HCT116 (cell line): ENCODE measurements around the gene PELI3. TPM values are rescaled to one million over a fixed set of nuclear protein-coding genes. Genes with fewer than 3 reads are reported as not detected.

Source experiments
- ATAC-seq: fragments of 200-7000 bp; cut with Tn5 transposase; 2 replicates; pipeline ENCODE4 v1.9.1; 2020; ENCODE audit warnings: mild to moderate bottlenecking, moderate library complexity
- BruUV-seq: library from RNA; stranded (reverse); fragments of 400-500 nt; replicated peaks from 2 replicates; lab custom pipeline; 2021; lab: Mats Ljungman, UMichigan
- CTCF ChIA-PET: fragments of 300-600 bp; sonication (Branson Sonifier 250); formaldehyde crosslinking; loops from one replicate; lab custom pipeline; 2021; ENCODE audit warnings: antibody characterized with exemption; lab: Charles Lee
- POLR2A ChIA-PET: fragments of 300-600, 350-600 bp; sonication (Branson Sonifier 250); formaldehyde crosslinking; loops from one replicate; lab custom pipeline; 2021; ENCODE audit warnings: antibody characterized with exemption; lab: Charles Lee
- RAD21 ChIA-PET, 2 experiments: fragments of 300-600 bp; sonication (Branson Sonifier 250); formaldehyde crosslinking; loops; one replicate each; lab custom pipeline; 2023; ENCODE audit warnings: low total read pairs in 2 of 2; ENCODE audit not compliant: uncharacterized antibody in 2 of 2, unreplicated experiment in 2 of 2, low non-redundant PET in 1 of 2; lab: Charles Lee
- DNase-seq: peaks from one replicate; pipeline ENCODE4 v3.0.0-alpha.2; 2010; ENCODE audit warnings: low read depth, low spot score
- H2AFZ ChIP-seq: fragments of 200-600 bp; shearing (Covaris generic), sonication (generic); 2 replicates; pipeline ENCODE4 v1.6.1; 2017; ENCODE audit warnings: low read depth, mixed run types, mixed read lengths, antibody characterized with exemption, low read length; ENCODE audit not compliant: poor library complexity, severe bottlenecking
- H3K27ac ChIP-seq: 2 replicates; pipeline ENCODE4 v1.5.1; 2012; ENCODE audit warnings: low read depth, low read length
- H3K27me3 ChIP-seq: fragments of 200-600 bp; sonication (generic); 2 replicates; pipeline ENCODE4 v1.6.1; 2016; ENCODE audit warnings: mixed run types, low read length, mixed read lengths; ENCODE audit not compliant: insufficient read depth
- H3K36me3 ChIP-seq, 2 experiments: fragments of 200-500 bp in 1 of 2; fragments of 200-600 bp in 1 of 2; sonication (Bioruptor generic) in 1 of 2; sonication (generic) in 1 of 2; 2 replicates each; pipeline versions ENCODE4 v1.5.1 to v1.6.1; 2014 to 2016; ENCODE audit warnings: low read length in 2 of 2, inconsistent platforms in 1 of 2, mixed read lengths in 1 of 2, mixed run types in 1 of 2; ENCODE audit not compliant: insufficient read depth in 2 of 2, control insufficient read depth in 1 of 2
- H3K4me1 ChIP-seq, 2 experiments: fragments of 200-600 bp in 1 of 2; sonication (generic) in 1 of 2; 2 replicates each; pipeline versions ENCODE4 v1.5.1 to v1.6.1; 2012 to 2017; ENCODE audit warnings: low read length in 2 of 2, inconsistent platforms in 1 of 2, mild to moderate bottlenecking in 1 of 2, mixed read lengths in 1 of 2, mixed run types in 1 of 2, moderate library complexity in 1 of 2; ENCODE audit not compliant: insufficient read depth in 2 of 2, control insufficient read depth in 1 of 2
- H3K4me2 ChIP-seq: fragments of 200-600 bp; sonication (generic); 2 replicates; pipeline ENCODE4 v1.6.1; 2017; ENCODE audit warnings: mixed run types, low read length, mixed read lengths
- H3K4me3 ChIP-seq, 2 experiments: fragments of 200-600 bp in 1 of 2; sonication (generic) in 1 of 2; replicated peaks in 1 of 2; 2 replicates each; pipeline ENCODE4 v1.5.1; 2011 to 2016; ENCODE audit warnings: low read length in 2 of 2, control low read depth in 1 of 2, low read depth in 1 of 2, mild to moderate bottlenecking in 1 of 2, mixed read lengths in 1 of 2, mixed run types in 1 of 2
- H3K79me2 ChIP-seq: fragments of 200-600 bp; sonication (generic); 2 replicates; pipeline ENCODE4 v1.6.1; 2017; ENCODE audit warnings: mild to moderate bottlenecking, mixed run types, low read length, moderate library complexity, mixed read lengths; ENCODE audit not compliant: insufficient read depth
- H3K9ac ChIP-seq: fragments of 200-600 bp; sonication (generic); 2 replicates; pipeline ENCODE4 v1.6.1; 2016; ENCODE audit warnings: low read length, mixed read lengths
- H3K9me2 ChIP-seq: fragments of 200-600 bp; sonication (generic), shearing (Covaris generic); 2 replicates; pipeline ENCODE4 v1.6.1; 2017; ENCODE audit warnings: mixed run types, mild to moderate bottlenecking, moderate library complexity; ENCODE audit not compliant: insufficient read depth
- H3K9me3 ChIP-seq, 2 experiments: fragments of 200-500 bp in 1 of 2; fragments of 200-600 bp in 1 of 2; sonication (Bioruptor generic) in 1 of 2; sonication (generic) in 1 of 2; 2 replicates each; pipeline ENCODE4 v1.6.1; 2014 to 2017; ENCODE audit warnings: low read length in 2 of 2, mixed read lengths in 2 of 2, inconsistent platforms in 1 of 2, low read depth in 1 of 2, mild to moderate bottlenecking in 1 of 2, mixed run types in 1 of 2, moderate library complexity in 1 of 2; ENCODE audit not compliant: control insufficient read depth in 1 of 2, insufficient read depth in 1 of 2
- H4K20me1 ChIP-seq: fragments of 200-600 bp; sonication (generic), shearing (Covaris generic); 2 replicates; pipeline ENCODE4 v1.6.1; 2017; ENCODE audit warnings: mixed run types, mild to moderate bottlenecking, moderate library complexity; ENCODE audit not compliant: insufficient read depth
- CEBPB ChIP-seq: IDR thresholded peaks from 2 replicates; pipeline ENCODE4 v1.6.1; 2012; ENCODE audit warnings: low read depth
- EGR1 ChIP-seq: IDR thresholded peaks from 2 replicates; pipeline ENCODE4 v1.6.1; 2012; ENCODE audit warnings: low read depth
- EZH2phosphoT487 ChIP-seq: fragments of 200-600 bp; IDR thresholded peaks from 2 replicates; pipeline ENCODE4 v1.6.1; 2018; ENCODE audit warnings: antibody characterized with exemption, borderline replicate concordance
- JUND ChIP-seq: IDR thresholded peaks from 2 replicates; pipeline ENCODE4 v1.6.1; 2012
- POLR2A ChIP-seq: IDR thresholded peaks from 2 replicates; pipeline ENCODE4 v1.7.0; 2011; ENCODE audit warnings: borderline replicate concordance; ENCODE audit not compliant: insufficient read depth, insufficient read length; ENCODE audit errors: extremely low read depth
- POLR2AphosphoS5 ChIP-seq: IDR thresholded peaks from 2 replicates; pipeline ENCODE4 v1.6.1; 2011; ENCODE audit warnings: mild to moderate bottlenecking, low read depth, low read length, moderate library complexity
- RAD21 ChIP-seq: IDR thresholded peaks from 2 replicates; pipeline ENCODE4 v1.6.1; 2012; ENCODE audit warnings: low read depth, mild to moderate bottlenecking
- SP1 ChIP-seq: IDR thresholded peaks from 2 replicates; pipeline ENCODE4 v1.6.1; 2012; ENCODE audit warnings: low read depth
- SRF ChIP-seq: IDR thresholded peaks from 2 replicates; pipeline ENCODE4 v1.6.1; 2012; ENCODE audit warnings: low read depth
- TCF7L2 ChIP-seq: IDR thresholded peaks from 2 replicates; pipeline ENCODE4 v1.7.0; 2011; ENCODE audit warnings: borderline replicate concordance, inconsistent platforms; ENCODE audit not compliant: insufficient read depth, insufficient read length; ENCODE audit errors: extremely low read depth
- YY1 ChIP-seq: IDR thresholded peaks from 2 replicates; pipeline ENCODE4 v1.6.1; 2011; ENCODE audit warnings: low read length, low read depth, moderate library complexity, mild to moderate bottlenecking; ENCODE audit not compliant: insufficient replicate concordance; ENCODE audit errors: extremely low read depth
- intact Hi-C: fragments of 100-400 bp; cut with micrococcal nuclease; formaldehyde crosslinking; loops from 2 replicates; pipeline ENCODE4 v1.10.0; 2022
- total RNA-seq: library from RNA; stranded (reverse); gene quantifications from one replicate; pipeline ENCODE4 v1.2.1, GENCODE V29; 2021; ENCODE audit not compliant: unreplicated experiment
- TF ChIP-seq, protein P1 (sequence below): IDR thresholded peaks from 2 replicates; pipeline ENCODE4 v1.6.1; 2012
- TF ChIP-seq, protein P2 (sequence below): IDR thresholded peaks from 2 replicates; pipeline ENCODE4 v1.6.1; 2011; ENCODE audit warnings: mild to moderate bottlenecking, low read length, moderate library complexity; ENCODE audit not compliant: insufficient replicate concordance; ENCODE audit errors: extremely low read depth

Gene PELI3
- total RNA-seq, 1 experiment from 2014 or later: 12.8 TPM

DNA sequence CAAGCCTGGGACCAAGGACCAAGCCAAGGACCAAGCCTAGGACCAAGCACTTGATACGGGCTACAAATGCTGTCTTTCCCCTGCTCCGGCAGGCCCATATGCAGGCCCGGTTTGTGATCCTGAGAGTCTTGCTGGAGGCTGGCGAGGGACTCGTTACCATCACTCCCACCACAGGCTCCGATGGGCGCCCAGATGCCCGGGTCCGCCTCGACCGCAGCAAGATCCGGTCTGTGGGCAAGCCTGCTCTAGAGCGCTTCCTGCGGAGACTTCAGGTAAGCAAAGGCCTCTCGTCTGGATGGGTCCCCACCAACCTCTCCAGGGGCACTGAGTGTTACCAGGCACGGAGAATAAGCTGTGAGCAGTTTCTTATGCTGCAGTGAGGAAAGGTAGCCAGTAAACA lies 30.5 kb downstream of the PELI3 start:
- DNase-seq (no peak), ATAC-seq (no peak)
- intact Hi-C loops: no loop called here
- Histone ChIP-seq H4K20me1 (no peaks in the 10 kb centered on the region), H3K9ac (no peak overlapping the region), H3K27me3 (no peaks in the 10 kb centered on the region), H3K4me1 (no peaks in the 10 kb centered on the region), H3K27ac (no peak overlapping the region), H3K36me3 (no peaks in the 10 kb centered on the region; a peak in 1 of 4 replicates), H3K4me2 (no peak overlapping the region), H3K9me2 (no peaks in the 10 kb centered on the region), H3K9me3 (no peaks in the 10 kb centered on the region), H3K79me2 (no peaks in the 10 kb centered on the region), H3K4me3 (no peak overlapping the region), H2AFZ (no peak overlapping the region)
- ChIA-PET CTCF (no interaction called here), POLR2A (no interaction called here), RAD21 (no interaction called here)
- TF ChIP-seq EGR1 (no peak), SP1 (no peak), CEBPB (no peak), EZH2phosphoT487 (no peak), POLR2A (no peak), YY1 (no peak), POLR2AphosphoS5 (no peak), RAD21 (no peak), TCF7L2 (no peak), JUND (no peak), SRF (no peak)
- TF ChIP-seq, protein P1, sequence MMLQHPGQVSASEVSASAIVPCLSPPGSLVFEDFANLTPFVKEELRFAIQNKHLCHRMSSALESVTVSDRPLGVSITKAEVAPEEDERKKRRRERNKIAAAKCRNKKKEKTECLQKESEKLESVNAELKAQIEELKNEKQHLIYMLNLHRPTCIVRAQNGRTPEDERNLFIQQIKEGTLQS: no peak
- TF ChIP-seq, protein P2, sequence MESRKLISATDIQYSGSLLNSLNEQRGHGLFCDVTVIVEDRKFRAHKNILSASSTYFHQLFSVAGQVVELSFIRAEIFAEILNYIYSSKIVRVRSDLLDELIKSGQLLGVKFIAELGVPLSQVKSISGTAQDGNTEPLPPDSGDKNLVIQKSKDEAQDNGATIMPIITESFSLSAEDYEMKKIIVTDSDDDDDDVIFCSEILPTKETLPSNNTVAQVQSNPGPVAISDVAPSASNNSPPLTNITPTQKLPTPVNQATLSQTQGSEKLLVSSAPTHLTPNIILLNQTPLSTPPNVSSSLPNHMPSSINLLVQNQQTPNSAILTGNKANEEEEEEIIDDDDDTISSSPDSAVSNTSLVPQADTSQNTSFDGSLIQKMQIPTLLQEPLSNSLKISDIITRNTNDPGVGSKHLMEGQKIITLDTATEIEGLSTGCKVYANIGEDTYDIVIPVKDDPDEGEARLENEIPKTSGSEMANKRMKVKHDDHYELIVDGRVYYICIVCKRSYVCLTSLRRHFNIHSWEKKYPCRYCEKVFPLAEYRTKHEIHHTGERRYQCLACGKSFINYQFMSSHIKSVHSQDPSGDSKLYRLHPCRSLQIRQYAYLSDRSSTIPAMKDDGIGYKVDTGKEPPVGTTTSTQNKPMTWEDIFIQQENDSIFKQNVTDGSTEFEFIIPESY: no peak
- no TSS peak for BruUV-seq
